Measurements from ENCODE around the gene HDAC5.

The HDAC5 gene

DNA sequence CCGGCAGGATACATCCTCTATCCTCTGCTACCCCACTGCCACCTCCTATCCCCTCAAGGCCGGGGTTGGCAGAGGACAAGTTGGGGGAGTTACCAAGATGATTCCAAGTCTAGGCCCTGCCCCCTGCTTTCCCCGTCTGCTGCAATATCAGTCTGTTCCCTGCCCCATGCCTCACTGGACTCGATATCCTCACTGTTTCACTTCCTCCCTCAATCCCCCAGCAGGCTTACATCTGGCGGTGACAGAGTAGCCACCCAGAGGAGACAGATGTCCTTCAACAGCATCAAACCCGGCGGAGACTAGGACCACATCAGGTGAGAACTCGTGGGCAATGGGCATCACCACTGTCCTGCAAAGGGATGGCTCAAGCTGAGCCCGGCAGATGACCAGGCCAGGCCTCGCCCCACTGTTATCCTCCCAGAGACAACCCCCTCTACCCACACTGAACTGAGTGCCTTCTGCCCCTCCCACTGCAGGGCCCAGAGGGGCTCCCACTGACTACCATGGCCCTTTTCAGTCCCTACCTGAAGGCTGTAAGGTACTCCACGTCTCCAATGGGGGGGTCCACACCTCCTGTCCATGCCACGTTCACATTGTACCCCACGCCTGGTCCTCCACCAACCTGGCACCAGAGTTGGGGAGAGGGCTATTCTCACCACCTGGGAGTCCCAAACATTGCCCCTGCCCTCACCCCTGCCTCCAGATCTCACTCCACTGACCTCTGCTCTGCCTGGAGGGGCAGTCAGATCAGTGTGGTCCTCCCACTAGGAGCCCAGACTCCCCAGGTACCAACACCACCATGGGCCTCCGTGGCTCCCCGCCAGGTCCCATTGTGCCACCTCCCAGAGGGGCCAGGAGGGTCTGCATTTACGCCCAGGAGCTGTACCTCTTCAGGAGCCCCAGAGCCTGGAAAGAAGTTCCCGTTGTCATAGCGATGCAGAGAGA lies 43.3 kb downstream of the HDAC5 start:
- no peak for DNase-seq
- Mint-ChIP-seq H3K27ac (peak overlapping the region; percentile 76), H3K27me3 (no peaks in the 10 kb centered on the region), H3K9me3 (no peaks in the 10 kb centered on the region), H3K4me3 (no peak overlapping the region), H3K36me3 (peaks cover 49 to 59% of the 10 kb centered on the region in 2 donors), H3K4me1 (peaks cover 11% of the 10 kb centered on the region in 2 donors)
- ATAC-seq (replicated peaks), result peak; percentile 39 to 48

DNA sequence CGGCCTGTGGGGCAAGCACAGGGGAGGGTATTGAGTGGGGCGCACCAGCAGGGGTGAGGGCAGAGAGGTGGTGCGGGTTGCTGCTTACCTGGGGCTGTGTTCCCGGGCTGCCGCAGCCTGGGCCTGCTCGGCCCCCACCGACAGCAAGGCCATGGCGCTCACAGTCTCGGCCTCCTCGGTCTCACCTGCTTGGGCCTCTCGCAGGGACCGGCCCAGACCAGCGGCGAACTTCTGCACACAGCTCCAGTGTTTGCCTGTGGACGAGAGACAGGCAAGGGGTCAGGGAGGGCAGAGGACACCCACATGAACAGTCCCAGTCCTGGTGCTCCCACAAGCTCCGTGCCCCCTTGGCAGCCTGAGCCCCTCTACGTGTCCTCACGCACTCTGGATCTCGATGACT lies 45.0 kb downstream of the HDAC5 start:
- peak overlapping the region; percentile 32 for H3K27ac Mint-ChIP-seq
- no peaks in the 10 kb centered on the region for H3K27me3 Mint-ChIP-seq
- no peak overlapping the region for H3K4me3 Mint-ChIP-seq
- H3K4me1 Mint-ChIP-seq, result peaks cover 12 to 15% of the 10 kb centered on the region in 2 donors
- peaks cover 50 to 68% of the 10 kb centered on the region in 2 donors for H3K36me3 Mint-ChIP-seq
- no peaks in the 10 kb centered on the region for H3K9me3 Mint-ChIP-seq
- DNase-seq, result no peak
- ATAC-seq (replicated peaks), result no peak

DNA sequence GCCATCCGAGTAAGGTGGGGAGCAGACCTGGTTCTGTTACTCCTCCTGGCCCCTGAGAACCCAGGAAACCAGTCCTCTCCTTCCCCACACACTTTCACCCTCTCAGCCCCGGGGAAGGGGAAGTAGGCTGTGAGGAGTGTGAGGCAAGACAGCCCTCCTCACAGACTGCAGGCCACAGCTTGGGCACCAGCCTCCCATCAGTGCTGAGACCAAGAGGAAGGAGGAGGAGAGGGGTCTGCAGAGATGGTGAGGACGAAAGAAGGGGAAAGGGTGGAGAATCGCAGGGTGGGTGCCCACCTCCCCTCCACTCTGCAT lies 45.9 kb downstream of the HDAC5 start:
- H3K4me3 Mint-ChIP-seq, result no peak overlapping the region
- H3K36me3 Mint-ChIP-seq, result peaks cover 42 to 66% of the 10 kb centered on the region in 2 donors
- no peaks in the 10 kb centered on the region for H3K9me3 Mint-ChIP-seq
- ATAC-seq (replicated peaks), result no peak
- peaks cover 13 to 22% of the 10 kb centered on the region in 2 donors for H3K4me1 Mint-ChIP-seq
- DNase-seq, result no peak
- H3K27ac Mint-ChIP-seq, result peak overlapping the region; percentile 79
- H3K27me3 Mint-ChIP-seq, result no peaks in the 10 kb centered on the region

DNA sequence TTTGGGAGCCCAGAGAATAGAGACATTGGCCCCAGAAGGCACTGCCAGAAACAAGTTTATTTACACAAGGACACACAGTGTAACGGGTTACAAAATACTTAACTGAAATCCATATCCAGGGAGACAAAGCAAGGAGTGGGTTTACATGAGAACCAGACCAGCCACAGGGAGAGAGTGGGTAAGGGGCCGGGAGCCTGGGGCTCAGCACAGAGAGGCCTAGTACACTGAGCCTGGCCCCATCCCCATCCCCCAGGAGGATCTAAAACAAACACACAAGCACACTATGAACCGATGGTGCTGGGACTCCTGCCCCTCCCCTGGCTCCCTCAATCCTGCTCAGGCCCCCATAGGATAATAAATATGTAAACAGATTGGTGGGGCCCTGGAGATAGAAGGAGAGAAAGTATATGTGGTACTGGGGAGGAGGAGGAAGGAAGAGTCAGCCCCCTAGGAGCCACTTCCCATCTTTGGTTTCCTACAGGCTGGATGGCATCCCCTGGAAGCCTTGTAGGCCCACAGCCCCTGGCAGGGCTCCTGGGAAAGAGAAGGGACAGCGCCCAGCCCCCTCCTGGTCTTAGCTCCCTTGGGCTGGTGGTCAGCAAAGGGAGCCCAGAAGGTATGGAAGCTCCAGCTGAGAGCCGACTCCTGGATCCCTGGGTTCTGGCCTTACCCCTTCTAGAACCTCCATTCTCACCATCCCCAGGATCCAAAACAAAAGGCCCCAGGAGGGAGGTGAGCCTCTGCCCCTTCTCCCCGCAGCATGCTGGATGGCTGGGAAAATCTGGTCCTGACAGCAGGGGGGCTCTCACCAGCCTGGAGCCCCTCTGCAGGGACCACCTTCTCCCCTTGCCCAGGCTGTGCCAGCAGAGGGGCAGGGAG lies 46.5 kb downstream of the HDAC5 start:
- Mint-ChIP-seq H3K27ac (peak overlapping the region; percentile 79), H3K36me3 (peaks cover 38 to 62% of the 10 kb centered on the region in 2 donors), H3K9me3 (no peaks in the 10 kb centered on the region)

DNA sequence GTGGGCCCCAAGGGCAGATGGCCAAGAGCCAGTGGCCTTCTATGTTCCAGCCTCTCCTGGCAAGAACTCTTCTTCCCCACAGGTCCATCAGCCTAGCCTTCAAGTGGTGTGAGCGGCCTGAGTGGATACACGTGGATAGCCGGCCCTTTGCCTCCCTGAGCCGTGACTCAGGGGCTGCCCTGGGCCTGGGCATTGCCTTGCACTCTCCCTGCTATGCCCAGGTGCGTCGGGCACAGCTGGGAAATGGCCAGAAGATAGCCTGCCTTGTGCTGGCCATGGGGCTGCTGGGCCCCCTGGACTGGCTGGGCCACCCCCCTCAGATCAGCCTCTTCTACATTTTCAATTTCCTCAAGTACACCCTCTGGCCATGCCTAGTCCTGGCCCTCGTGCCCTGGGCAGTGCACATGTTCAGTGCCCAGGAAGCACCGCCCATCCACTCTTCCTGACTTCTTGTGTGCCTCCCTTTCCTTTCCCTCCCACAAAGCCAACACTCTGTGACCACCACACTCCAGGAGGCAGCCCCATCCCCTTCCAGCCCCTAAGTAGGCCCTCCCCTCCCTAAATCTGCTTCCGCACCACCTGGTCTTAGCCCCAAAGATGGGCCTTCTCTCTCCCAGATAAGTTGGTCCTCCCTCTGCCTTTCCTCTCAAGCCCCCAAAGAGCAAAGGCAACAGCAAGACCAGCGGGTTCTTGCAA lies 47.7 kb downstream of the HDAC5 start:
- no peak overlapping the region for H3K4me3 Mint-ChIP-seq
- no peaks in the 10 kb centered on the region for H3K27me3 Mint-ChIP-seq
- peak overlapping the region; percentile 51 for H3K27ac Mint-ChIP-seq
- no peak for DNase-seq
- H3K9me3 Mint-ChIP-seq, result no peaks in the 10 kb centered on the region
- no peak for ATAC-seq (replicated peaks)
- peaks cover 19 to 37% of the 10 kb centered on the region in 2 donors for H3K4me1 Mint-ChIP-seq
- peaks cover 32 to 63% of the 10 kb centered on the region in 2 donors for H3K36me3 Mint-ChIP-seq

More for the DNA sequence above, 46.5 kb downstream of the HDAC5 start:
- no peak for DNase-seq
- Mint-ChIP-seq H3K4me3 (no peak overlapping the region), H3K4me1 (peaks cover 13 to 25% of the 10 kb centered on the region in 2 donors), H3K27me3 (no peaks in the 10 kb centered on the region)
- ATAC-seq (replicated peaks), result no peak

DNA sequence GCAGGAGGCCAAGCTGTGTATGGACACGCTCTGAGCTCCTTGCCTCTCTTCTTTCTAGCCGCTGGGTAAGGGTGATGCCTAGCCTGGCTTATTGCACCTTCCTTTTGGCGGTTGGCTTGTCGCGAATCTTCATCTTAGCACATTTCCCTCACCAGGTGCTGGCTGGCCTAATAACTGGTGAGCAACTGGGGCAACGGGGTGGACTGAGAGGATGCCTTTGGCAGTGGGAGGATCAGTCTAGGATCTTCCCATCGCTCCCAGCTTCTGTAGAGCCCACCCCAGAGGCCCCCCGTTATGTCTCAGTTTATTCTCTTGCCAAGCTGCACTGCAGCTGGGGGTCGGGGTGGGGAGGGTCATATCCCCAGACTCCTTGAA lies 48.5 kb downstream of the HDAC5 start:
- DNase-seq (no peak), ATAC-seq (replicated peaks) (no peak)
- H3K27ac Mint-ChIP-seq, result peak overlapping the region; percentile 62
- H3K4me3 Mint-ChIP-seq, result no peak overlapping the region
- no peaks in the 10 kb centered on the region for H3K9me3 Mint-ChIP-seq
- no peaks in the 10 kb centered on the region for H3K27me3 Mint-ChIP-seq
- H3K4me1 Mint-ChIP-seq, result peaks cover 20 to 37% of the 10 kb centered on the region in 2 donors
- peaks cover 26 to 55% of the 10 kb centered on the region in 2 donors for H3K36me3 Mint-ChIP-seq

DNA sequence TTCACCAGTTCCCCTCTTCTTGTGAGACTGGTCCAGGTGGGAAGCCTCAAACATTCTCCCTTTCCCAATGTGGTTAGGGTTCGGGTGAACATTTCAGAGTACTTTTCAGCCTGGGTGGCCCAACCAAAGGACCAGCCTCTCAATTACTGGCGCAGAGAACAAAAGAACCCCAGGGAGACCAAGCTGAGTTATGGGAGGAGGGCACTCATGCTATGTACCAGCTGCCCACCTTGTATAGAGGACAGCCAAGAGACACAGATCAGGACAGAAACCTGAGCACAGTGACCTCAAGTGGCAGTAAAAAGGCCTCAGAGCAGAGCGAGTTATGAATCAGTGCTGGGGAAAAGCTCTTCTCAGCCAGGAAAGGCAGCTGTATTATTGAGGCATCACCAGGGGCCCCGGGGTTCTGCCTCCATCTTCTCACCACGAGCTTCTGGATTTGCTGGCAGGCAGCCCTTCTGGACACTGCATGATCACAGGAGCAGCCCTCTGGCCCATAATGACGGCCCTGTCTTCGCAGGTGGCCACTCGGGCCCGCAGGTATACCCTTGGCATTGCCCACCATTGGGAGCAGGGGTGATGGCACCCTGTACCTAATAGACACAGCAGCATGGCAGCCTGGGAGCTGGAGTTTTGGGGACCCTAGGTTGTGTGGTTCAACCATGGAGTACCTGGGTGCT lies 49.1 kb downstream of the HDAC5 start:
- Mint-ChIP-seq H3K4me1 (peaks cover 18 to 36% of the 10 kb centered on the region in 2 donors), H3K27ac (no peak overlapping the region), H3K9me3 (no peaks in the 10 kb centered on the region), H3K36me3 (peaks cover 24 to 52% of the 10 kb centered on the region in 2 donors), H3K27me3 (no peaks in the 10 kb centered on the region), H3K4me3 (peak overlapping the region in 1 of 2 donors; percentile 28)
- ATAC-seq (replicated peaks) (no peak), DNase-seq (no peak)

DNA sequence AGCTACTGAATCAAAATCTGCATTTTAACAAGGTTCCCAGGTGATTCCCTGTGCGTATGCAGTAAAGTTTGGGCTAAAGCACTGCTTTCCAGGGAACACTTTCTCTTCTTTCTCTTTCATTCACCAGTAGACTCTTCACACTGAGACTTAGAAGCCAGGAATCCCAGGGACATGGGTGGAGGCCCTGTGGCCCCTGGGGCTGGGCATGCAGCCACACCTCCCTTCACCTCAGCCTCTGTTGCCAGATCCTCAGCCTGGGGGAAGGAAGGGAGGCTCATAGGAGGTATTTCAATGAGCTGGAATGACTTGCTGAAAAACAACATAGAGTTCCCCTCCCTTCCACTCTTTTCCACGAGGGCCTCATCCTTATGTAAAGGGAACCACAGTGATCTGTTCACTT lies 51.7 kb downstream of the HDAC5 start:
- peak overlapping the region; percentile 57 for H3K27ac Mint-ChIP-seq
- DNase-seq (no peak), ATAC-seq (replicated peaks) (no peak)
- peaks cover 20 to 36% of the 10 kb centered on the region in 2 donors for H3K36me3 Mint-ChIP-seq
- H3K27me3 Mint-ChIP-seq, result no peaks in the 10 kb centered on the region
- H3K4me3 Mint-ChIP-seq, result peak overlapping the region; percentile 81 to 96
- peaks cover 18 to 48% of the 10 kb centered on the region in 2 donors for H3K4me1 Mint-ChIP-seq
- H3K9me3 Mint-ChIP-seq, result no peaks in the 10 kb centered on the region

DNA sequence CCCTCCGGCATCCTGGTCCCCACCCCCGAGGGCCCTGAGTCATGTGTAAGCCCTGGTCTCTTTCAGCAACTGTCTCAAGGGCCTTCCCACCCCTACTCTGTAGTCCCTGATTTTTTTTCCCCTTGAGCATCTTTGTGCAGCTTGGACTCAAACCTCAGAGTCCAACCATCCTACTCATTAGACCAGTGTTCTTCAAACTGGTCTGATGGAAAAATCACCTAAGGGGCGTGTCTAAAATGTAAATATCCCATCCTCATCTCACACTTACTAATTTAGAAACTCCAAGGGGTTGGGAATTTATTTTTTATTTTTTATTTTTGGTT lies 52.3 kb downstream of the HDAC5 start:
- DNase-seq (no peak), ATAC-seq (replicated peaks) (no peak)
- Mint-ChIP-seq H3K4me1 (peaks cover 20 to 53% of the 10 kb centered on the region in 2 donors), H3K36me3 (peaks cover 17 to 31% of the 10 kb centered on the region in 2 donors), H3K4me3 (peak overlapping the region; percentile 96 to 98), H3K9me3 (no peaks in the 10 kb centered on the region), H3K27ac (peak overlapping the region; percentile 97), H3K27me3 (no peaks in the 10 kb centered on the region)

DNA sequence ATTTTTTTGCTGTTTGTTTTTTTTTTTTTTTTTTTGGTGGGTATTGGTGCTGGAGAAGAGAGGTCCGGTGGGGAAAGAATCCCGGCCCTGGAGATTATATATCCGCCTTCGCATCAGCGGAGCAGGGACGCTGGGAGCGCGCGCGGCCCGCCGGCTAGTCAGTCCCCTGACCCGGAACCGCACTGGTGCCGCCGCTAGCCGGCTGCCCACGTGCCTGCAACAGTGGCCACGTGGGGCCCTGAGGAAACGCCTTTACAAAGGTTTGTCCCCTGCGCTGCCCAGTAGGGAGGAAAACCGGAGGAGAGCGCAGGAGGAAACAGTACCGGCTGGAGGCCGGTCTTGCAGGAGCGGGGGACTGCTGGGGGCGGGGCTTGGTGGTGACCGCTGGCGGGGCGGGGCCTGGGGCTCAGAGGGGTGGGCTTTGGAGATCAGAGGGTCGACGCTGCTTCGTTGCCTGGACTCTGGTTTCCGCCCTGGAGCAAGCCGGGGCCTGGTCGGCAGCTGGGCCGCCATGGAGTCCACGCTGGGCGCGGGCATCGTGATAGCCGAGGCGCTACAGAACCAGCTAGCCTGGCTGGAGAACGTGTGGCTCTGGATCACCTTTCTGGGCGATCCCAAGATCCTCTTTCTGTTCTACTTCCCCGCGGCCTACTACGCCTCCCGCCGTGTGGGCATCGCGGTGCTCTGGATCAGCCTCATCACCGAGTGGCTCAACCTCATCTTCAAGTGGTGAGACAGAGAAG lies 52.8 kb downstream of the HDAC5 start, which contains the start of gene G6PC3:
Gene G6PC3 (plus strand): TSS at position 281 of the 743 bp plus-strand sequence. CDS start 231 bp downstream, at position 512.
- Mint-ChIP-seq H3K4me3 (peak within 1 kb of the TSS; percentile 96 to 98), H3K4me1 (peaks cover 23 to 58% of the 10 kb centered on the region in 2 donors), H3K9me3 (no peaks in the 10 kb centered on the region), H3K27ac (peak within 1 kb of the TSS; percentile 97), H3K27me3 (no peaks in the 10 kb centered on the region), H3K36me3 (peaks cover 12 to 29% of the 10 kb centered on the region in 2 donors)
- ATAC-seq (replicated peaks) (peak; percentile 80 to 84), DNase-seq (peak; percentile 92)

DNA sequence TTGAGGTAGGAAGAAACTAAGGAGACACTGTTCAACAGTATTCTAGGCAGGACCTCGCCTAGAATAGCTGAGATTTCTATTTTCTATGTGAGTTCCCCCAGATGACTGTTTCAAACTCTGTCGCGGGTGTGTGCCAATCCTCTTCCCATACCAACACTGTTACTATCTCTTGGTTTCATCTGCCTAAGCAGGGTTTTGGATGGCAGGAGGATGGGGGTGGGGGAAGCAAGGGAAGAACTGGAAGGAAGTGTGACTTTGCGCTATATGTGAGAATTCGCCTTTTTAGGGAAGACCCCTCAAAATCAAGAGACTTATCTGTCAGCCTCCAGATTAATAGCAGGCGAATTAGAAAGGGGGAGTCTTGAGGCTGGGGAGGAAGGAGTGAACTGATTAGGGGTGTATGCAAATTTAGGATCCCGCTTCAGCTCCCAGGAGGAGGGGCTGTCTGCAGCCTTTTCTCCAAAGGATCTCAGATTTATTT lies 53.4 kb downstream of the HDAC5 start:
- no peaks in the 10 kb centered on the region for H3K9me3 Mint-ChIP-seq
- DNase-seq (no peak), ATAC-seq (replicated peaks) (no peak)
- peaks cover 26 to 61% of the 10 kb centered on the region in 2 donors for H3K4me1 Mint-ChIP-seq
- H3K36me3 Mint-ChIP-seq, result peaks cover 11 to 27% of the 10 kb centered on the region in 2 donors
- H3K27me3 Mint-ChIP-seq, result no peaks in the 10 kb centered on the region
- H3K27ac Mint-ChIP-seq, result peak overlapping the region; percentile 97
- H3K4me3 Mint-ChIP-seq, result peak overlapping the region; percentile 96 to 98

DNA sequence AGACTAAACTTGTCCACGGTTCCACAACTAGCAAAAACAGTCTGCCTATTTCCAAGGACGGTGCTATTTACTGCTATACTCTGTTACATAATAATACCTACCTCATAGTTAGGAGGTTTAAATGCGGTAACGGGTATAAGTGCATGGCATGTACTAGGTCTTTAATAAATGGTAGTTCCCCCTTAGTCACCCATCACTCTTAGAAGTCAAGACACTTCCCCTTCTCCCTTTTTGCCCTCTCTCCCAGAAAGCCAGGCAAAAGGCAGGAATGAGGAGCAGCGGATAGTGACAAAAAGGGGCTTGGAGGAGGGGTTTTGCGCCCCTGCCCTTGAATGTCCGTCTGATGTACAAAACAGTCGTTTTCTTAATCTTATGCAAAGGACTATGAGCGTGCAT lies 55.9 kb downstream of the HDAC5 start:
- DNase-seq (no peak), ATAC-seq (replicated peaks) (no peak)
- Mint-ChIP-seq H3K27me3 (no peaks in the 10 kb centered on the region), H3K9me3 (no peaks in the 10 kb centered on the region), H3K4me3 (no peak overlapping the region), H3K36me3 (peaks cover 5 to 28% of the 10 kb centered on the region in 2 donors), H3K27ac (no peak overlapping the region), H3K4me1 (peaks cover 26 to 69% of the 10 kb centered on the region in 2 donors)

All from stimulated activated naive B cell treated with anti-CD40 and anti-IgM and Interleukin-4, amounts not matched to agents 10 μg/mL and 1 μg/mL and 100 μg/mL, for 72 hours (primary cell).